Neural cell (in vitro differentiated cells): ENCODE results near the gene ARHGEF7.

ENCODE experiments used
- EP300 ChIP-seq: fragments of 450-650 bp; conservative IDR thresholded peaks from 2 replicates; pipeline ENCODE4 v1.6.1; 2014; ENCODE audit warnings: antibody characterized with exemption, mild to moderate bottlenecking, moderate library complexity; ENCODE audit not compliant: poor library complexity, severe bottlenecking
- EZH2 ChIP-seq: fragments of 200-600, 300-800 bp; shearing (Covaris generic), sonication (generic); IDR thresholded peaks from 2 replicates; pipeline ENCODE4 v1.6.1; 2014; ENCODE audit warnings: antibody characterized with exemption, low read length, borderline replicate concordance, mild to moderate bottlenecking; ENCODE audit not compliant: insufficient read depth, poor library complexity, severe bottlenecking
- MXI1 ChIP-seq: fragments of 450-650 bp; conservative IDR thresholded peaks from 2 replicates; pipeline ENCODE4 v1.6.1; 2014; ENCODE audit warnings: antibody characterized with exemption, mild to moderate bottlenecking; ENCODE audit not compliant: poor library complexity, severe bottlenecking
- POLR2AphosphoS5 ChIP-seq: IDR thresholded peaks from 2 replicates; pipeline ENCODE4 v1.6.1; 2012
- RAD21 ChIP-seq: fragments of 450-650 bp; conservative IDR thresholded peaks from 2 replicates; pipeline ENCODE4 v1.6.1; 2014; ENCODE audit warnings: antibody characterized with exemption, mild to moderate bottlenecking, moderate library complexity
- SMC3 ChIP-seq: fragments of 450-650 bp; conservative IDR thresholded peaks from 2 replicates; pipeline ENCODE4 v1.6.1; 2014; ENCODE audit warnings: antibody characterized with exemption, mild to moderate bottlenecking, moderate library complexity; ENCODE audit not compliant: poor library complexity
- TAF1 ChIP-seq: IDR thresholded peaks from 2 replicates; pipeline ENCODE4 v1.6.1; 2012; ENCODE audit warnings: low read depth
- TF ChIP-seq, protein P1 (sequence below): fragments of 450-650 bp; IDR thresholded peaks from 2 replicates; pipeline ENCODE4 v1.5.1; 2014; ENCODE audit warnings: antibody characterized with exemption, mild to moderate bottlenecking, moderate library complexity; ENCODE audit not compliant: poor library complexity, severe bottlenecking
- TF ChIP-seq, protein P2 (sequence below): IDR thresholded peaks from 2 replicates; pipeline ENCODE4 v1.6.1; 2012; ENCODE audit warnings: borderline replicate concordance

DNA sequence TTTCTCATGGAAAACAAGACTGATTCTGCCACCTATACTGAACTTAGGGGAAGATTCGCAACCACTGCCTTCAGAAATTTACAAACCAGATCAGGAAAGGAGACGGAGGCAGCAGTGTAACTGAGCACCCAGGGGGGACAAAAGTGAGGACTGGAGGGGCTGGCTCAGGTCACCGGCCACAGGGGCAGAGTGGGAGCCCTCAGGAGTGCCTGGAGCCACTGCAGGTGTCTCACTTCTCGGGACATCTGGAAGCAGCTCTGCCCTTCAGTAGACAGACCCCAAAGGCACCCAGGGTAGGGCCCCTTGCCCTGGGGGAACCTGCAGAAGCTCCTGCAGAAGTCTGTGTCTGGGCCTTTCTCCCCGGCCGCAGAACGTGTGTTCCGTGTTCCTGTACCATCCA is 5.8 kb downstream of the ARHGEF7 start:
- TF ChIP-seq EZH2 = no peak
- TF ChIP-seq, protein P1, sequence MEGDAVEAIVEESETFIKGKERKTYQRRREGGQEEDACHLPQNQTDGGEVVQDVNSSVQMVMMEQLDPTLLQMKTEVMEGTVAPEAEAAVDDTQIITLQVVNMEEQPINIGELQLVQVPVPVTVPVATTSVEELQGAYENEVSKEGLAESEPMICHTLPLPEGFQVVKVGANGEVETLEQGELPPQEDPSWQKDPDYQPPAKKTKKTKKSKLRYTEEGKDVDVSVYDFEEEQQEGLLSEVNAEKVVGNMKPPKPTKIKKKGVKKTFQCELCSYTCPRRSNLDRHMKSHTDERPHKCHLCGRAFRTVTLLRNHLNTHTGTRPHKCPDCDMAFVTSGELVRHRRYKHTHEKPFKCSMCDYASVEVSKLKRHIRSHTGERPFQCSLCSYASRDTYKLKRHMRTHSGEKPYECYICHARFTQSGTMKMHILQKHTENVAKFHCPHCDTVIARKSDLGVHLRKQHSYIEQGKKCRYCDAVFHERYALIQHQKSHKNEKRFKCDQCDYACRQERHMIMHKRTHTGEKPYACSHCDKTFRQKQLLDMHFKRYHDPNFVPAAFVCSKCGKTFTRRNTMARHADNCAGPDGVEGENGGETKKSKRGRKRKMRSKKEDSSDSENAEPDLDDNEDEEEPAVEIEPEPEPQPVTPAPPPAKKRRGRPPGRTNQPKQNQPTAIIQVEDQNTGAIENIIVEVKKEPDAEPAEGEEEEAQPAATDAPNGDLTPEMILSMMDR = no peak
- no peak for TF ChIP-seq MXI1
- no peak for TF ChIP-seq TAF1
- no peak for TF ChIP-seq RAD21
- TF ChIP-seq EP300 = no peak
- TF ChIP-seq, protein P2, sequence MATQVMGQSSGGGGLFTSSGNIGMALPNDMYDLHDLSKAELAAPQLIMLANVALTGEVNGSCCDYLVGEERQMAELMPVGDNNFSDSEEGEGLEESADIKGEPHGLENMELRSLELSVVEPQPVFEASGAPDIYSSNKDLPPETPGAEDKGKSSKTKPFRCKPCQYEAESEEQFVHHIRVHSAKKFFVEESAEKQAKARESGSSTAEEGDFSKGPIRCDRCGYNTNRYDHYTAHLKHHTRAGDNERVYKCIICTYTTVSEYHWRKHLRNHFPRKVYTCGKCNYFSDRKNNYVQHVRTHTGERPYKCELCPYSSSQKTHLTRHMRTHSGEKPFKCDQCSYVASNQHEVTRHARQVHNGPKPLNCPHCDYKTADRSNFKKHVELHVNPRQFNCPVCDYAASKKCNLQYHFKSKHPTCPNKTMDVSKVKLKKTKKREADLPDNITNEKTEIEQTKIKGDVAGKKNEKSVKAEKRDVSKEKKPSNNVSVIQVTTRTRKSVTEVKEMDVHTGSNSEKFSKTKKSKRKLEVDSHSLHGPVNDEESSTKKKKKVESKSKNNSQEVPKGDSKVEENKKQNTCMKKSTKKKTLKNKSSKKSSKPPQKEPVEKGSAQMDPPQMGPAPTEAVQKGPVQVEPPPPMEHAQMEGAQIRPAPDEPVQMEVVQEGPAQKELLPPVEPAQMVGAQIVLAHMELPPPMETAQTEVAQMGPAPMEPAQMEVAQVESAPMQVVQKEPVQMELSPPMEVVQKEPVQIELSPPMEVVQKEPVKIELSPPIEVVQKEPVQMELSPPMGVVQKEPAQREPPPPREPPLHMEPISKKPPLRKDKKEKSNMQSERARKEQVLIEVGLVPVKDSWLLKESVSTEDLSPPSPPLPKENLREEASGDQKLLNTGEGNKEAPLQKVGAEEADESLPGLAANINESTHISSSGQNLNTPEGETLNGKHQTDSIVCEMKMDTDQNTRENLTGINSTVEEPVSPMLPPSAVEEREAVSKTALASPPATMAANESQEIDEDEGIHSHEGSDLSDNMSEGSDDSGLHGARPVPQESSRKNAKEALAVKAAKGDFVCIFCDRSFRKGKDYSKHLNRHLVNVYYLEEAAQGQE = no peak
- TF ChIP-seq POLR2AphosphoS5 = no peak
- no peak for TF ChIP-seq SMC3
